MM.1S (cell line): Measurements from ENCODE around the gene KRTAP12-3.

Experiments
- EZH2 ChIP-seq: fragments of 300-600 bp; sonication (generic); optimal IDR thresholded peaks from 2 replicates; pipeline ENCODE3; 2017; ENCODE audit warnings: low read depth, mild to moderate bottlenecking, antibody characterized with exemption, low read length, mixed read lengths
- EZH2phosphoT487 ChIP-seq: fragments of 300-600 bp; sonication (generic); IDR thresholded peaks from 2 replicates; pipeline ENCODE4 v1.6.1; 2018; ENCODE audit warnings: antibody characterized with exemption, low read length
- TF ChIP-seq, protein P1 (sequence below): fragments of 300-600 bp; sonication (generic); IDR thresholded peaks from 2 replicates; pipeline ENCODE4 v1.5.1; 2016; ENCODE audit warnings: antibody characterized with exemption, low read length, mixed read lengths

DNA sequence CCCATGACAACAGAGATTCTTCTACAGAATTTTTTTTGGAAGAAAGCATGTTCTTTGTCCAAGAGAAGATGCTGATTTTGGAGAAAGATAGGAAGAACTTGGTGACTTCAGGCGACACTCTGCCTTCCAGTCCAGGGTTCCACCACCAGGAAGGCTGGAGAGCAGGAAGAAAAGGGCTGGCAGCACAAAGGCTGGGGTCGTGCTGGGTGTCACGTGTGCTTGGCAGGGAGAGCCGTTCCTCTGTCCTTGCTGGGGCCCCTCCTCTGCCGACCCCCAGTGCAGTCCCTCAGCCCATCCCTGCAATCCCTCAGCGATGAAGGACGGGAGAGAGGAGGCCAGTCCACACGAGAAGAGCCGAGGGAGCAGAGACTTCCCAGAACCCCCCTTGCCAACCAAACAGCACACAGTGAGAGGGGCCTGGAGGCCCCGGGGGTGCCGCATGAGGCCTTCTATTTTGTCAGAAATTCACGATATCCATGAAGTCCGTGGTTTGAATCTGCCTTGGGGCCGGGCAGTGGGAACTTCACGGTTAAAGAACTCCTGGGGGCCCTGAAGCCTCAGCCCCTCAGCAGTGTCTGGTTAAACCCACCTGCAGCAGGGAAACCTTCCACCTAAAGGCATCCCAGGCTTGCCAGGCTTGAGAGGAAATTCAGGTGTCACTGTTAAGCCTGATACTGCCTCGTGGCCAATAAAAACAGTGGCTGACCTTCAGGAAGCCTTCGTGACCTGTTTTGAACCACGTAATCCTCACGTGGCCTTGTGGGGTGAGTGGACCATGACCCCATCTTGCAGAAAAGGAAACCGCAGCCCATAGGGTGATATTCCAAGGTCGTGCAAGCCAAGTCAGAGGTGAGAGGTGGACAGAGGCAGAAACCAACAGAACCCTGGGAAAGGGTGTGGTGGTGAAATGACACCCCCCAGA is 42.6 kb downstream of the KRTAP12-3 start:
- TF ChIP-seq, protein P1, sequence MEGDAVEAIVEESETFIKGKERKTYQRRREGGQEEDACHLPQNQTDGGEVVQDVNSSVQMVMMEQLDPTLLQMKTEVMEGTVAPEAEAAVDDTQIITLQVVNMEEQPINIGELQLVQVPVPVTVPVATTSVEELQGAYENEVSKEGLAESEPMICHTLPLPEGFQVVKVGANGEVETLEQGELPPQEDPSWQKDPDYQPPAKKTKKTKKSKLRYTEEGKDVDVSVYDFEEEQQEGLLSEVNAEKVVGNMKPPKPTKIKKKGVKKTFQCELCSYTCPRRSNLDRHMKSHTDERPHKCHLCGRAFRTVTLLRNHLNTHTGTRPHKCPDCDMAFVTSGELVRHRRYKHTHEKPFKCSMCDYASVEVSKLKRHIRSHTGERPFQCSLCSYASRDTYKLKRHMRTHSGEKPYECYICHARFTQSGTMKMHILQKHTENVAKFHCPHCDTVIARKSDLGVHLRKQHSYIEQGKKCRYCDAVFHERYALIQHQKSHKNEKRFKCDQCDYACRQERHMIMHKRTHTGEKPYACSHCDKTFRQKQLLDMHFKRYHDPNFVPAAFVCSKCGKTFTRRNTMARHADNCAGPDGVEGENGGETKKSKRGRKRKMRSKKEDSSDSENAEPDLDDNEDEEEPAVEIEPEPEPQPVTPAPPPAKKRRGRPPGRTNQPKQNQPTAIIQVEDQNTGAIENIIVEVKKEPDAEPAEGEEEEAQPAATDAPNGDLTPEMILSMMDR, result no peak
- TF ChIP-seq EZH2phosphoT487 (no peak), EZH2 (no peak)
